Neural progenitor cell (in vitro differentiated cells): Measurements from ENCODE around the gene HOMER2. TPM values are rescaled to one million over a fixed set of nuclear protein-coding genes. Genes with fewer than 3 reads are reported as not detected.
"Not testable (repeated sequence)": the region's sequence is repeated elsewhere in the genome, so short reads cannot be mapped to it uniquely, and the experiment has no call there.

Experiments used
- DNase-seq: peaks from one replicate; pipeline ENCODE4 v3.0.0-alpha.2; 2016; ENCODE audit warnings: low spot score
- H2AFZ ChIP-seq: fragments of 200-600 bp; sonication (generic); replicated peaks from 2 replicates; pipeline ENCODE4 v1.6.1; 2016; ENCODE audit warnings: antibody characterized with exemption
- H3F3A ChIP-seq: fragments of 200-600 bp; sonication (generic); 2 replicates; pipeline ENCODE4 v1.6.1; 2016; ENCODE audit warnings: antibody characterized with exemption, low read depth
- H3K27ac ChIP-seq: fragments of 200-600 bp; sonication (generic); 2 replicates; pipeline ENCODE4 v1.5.1; 2016; ENCODE audit warnings: mild to moderate bottlenecking
- H3K27me3 ChIP-seq: fragments of 200-600 bp; sonication (generic); 2 replicates; pipeline ENCODE4 v1.6.1; 2016; ENCODE audit warnings: mild to moderate bottlenecking, moderate library complexity
- H3K36me3 ChIP-seq: fragments of 200-600 bp; sonication (generic); 2 replicates; pipeline ENCODE4 v1.5.1; 2016
- H3K4me1 ChIP-seq: fragments of 200-600 bp; sonication (generic); 2 replicates; pipeline ENCODE4 v1.6.1; 2016; ENCODE audit warnings: mixed run types
- H3K4me2 ChIP-seq: fragments of 200-600 bp; sonication (generic); 2 replicates; pipeline ENCODE4 v1.6.1; 2016
- H3K4me3 ChIP-seq: fragments of 200-600 bp; sonication (generic); 2 replicates; pipeline ENCODE4 v1.5.1; 2016
- H3K79me2 ChIP-seq: fragments of 200-600 bp; sonication (generic); 2 replicates; pipeline ENCODE4 v1.6.1; 2016; ENCODE audit warnings: low read depth
- H3K9ac ChIP-seq: fragments of 200-600 bp; sonication (generic); 2 replicates; pipeline ENCODE4 v1.6.1; 2016
- H3K9me3 ChIP-seq: fragments of 200-600 bp; sonication (generic); 2 replicates; pipeline ENCODE4 v1.5.1; 2016; ENCODE audit warnings: low read depth
- H4K20me1 ChIP-seq: fragments of 200-600 bp; sonication (generic); 2 replicates; pipeline ENCODE4 v1.6.1; 2016; ENCODE audit warnings: low read depth
- H3K27ac Mint-ChIP-seq: 3 replicates; pipeline ENCODE4 v1.8.0; 2021; ENCODE audit warnings: mixed read lengths
- H3K27me3 Mint-ChIP-seq: 2 replicates; pipeline ENCODE4 v1.8.0; 2022; ENCODE audit warnings: low read depth, mild to moderate bottlenecking, inconsistent platforms, moderate library complexity, mixed read lengths; ENCODE audit not compliant: insufficient read depth
- H3K36me3 Mint-ChIP-seq: 3 replicates; pipeline ENCODE4 v1.8.0; 2021; ENCODE audit warnings: mixed read lengths
- H3K4me1 Mint-ChIP-seq: 3 replicates; pipeline ENCODE4 v1.8.0; 2021; ENCODE audit warnings: mixed read lengths
- H3K4me3 Mint-ChIP-seq: 3 replicates; pipeline ENCODE4 v1.8.0; 2021; ENCODE audit warnings: mild to moderate bottlenecking, moderate library complexity, mixed read lengths
- H3K9me3 Mint-ChIP-seq: 3 replicates; pipeline ENCODE4 v1.8.0; 2020; ENCODE audit warnings: mixed read lengths
- EZH2 ChIP-seq: fragments of 200-600 bp; sonication (generic); IDR thresholded peaks from 2 replicates; pipeline ENCODE4 v1.6.1; 2017; ENCODE audit warnings: antibody characterized with exemption, mild to moderate bottlenecking, moderate library complexity
- EZH2phosphoT487 ChIP-seq: fragments of 200-600 bp; sonication (generic); IDR thresholded peaks from 2 replicates; pipeline ENCODE4 v1.6.1; 2017; ENCODE audit warnings: antibody characterized with exemption
- total RNA-seq: library from RNA; depleted of rRNA; stranded (reverse); fragments of >200 nt; gene quantifications from 2 replicates; pipeline ENCODE4 v1.2.3, GENCODE V29; 2015; ENCODE audit warnings: low replicate concordance
- TF ChIP-seq, protein P1 (sequence below): fragments of 200-600 bp; sonication (generic); IDR thresholded peaks from 2 replicates; pipeline ENCODE4 v1.5.1; 2017; ENCODE audit warnings: antibody characterized with exemption, mild to moderate bottlenecking

The HOMER2 gene
- total RNA-seq: 25.4 and 259 TPM in 2 replicates

GRCh38 chr15:82952158-82953081 is at the start of gene HOMER2:
TSS of gene HOMER2 (minus strand) at chr15:82952720. CDS start at chr15:82952535, 185 bp downstream.
- H3K9me3 ChIP-seq: no peaks in the 10 kb centered on the region
- peak within 1 kb of the TSS; percentile 99 for H2AFZ ChIP-seq
- H3K4me3 Mint-ChIP-seq: peak within 1 kb of the TSS; percentile 84
- H3K36me3 Mint-ChIP-seq: no peaks in the 10 kb centered on the region
- H3K4me3 ChIP-seq: peak within 1 kb of the TSS; percentile 87
- H3K4me1 ChIP-seq: peaks cover 4% of the 10 kb centered on the region
- no peak within 1 kb of the TSS for H3K9ac ChIP-seq
- peak; percentile 11 for TF ChIP-seq EZH2
- TF ChIP-seq, protein P1, sequence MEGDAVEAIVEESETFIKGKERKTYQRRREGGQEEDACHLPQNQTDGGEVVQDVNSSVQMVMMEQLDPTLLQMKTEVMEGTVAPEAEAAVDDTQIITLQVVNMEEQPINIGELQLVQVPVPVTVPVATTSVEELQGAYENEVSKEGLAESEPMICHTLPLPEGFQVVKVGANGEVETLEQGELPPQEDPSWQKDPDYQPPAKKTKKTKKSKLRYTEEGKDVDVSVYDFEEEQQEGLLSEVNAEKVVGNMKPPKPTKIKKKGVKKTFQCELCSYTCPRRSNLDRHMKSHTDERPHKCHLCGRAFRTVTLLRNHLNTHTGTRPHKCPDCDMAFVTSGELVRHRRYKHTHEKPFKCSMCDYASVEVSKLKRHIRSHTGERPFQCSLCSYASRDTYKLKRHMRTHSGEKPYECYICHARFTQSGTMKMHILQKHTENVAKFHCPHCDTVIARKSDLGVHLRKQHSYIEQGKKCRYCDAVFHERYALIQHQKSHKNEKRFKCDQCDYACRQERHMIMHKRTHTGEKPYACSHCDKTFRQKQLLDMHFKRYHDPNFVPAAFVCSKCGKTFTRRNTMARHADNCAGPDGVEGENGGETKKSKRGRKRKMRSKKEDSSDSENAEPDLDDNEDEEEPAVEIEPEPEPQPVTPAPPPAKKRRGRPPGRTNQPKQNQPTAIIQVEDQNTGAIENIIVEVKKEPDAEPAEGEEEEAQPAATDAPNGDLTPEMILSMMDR: no peak
- peak; percentile 32 for TF ChIP-seq EZH2phosphoT487
- peaks cover 7% of the 10 kb centered on the region for H4K20me1 ChIP-seq
- H3K36me3 ChIP-seq: no peaks in the 10 kb centered on the region
- H3K4me2 ChIP-seq: peak within 1 kb of the TSS; percentile 98
- peaks cover 12% of the 10 kb centered on the region for H3F3A ChIP-seq
- peaks cover 44% of the 10 kb centered on the region for H3K27me3 ChIP-seq
- no peak within 1 kb of the TSS for H3K27ac Mint-ChIP-seq
- DNase-seq: peak; percentile 79
- H3K27me3 Mint-ChIP-seq: no peaks in the 10 kb centered on the region
- H3K79me2 ChIP-seq: no peaks in the 10 kb centered on the region
- no peak within 1 kb of the TSS for H3K27ac ChIP-seq
- H3K9me3 Mint-ChIP-seq: no peaks in the 10 kb centered on the region
- peaks cover 3% of the 10 kb centered on the region for H3K4me1 Mint-ChIP-seq

DNA sequence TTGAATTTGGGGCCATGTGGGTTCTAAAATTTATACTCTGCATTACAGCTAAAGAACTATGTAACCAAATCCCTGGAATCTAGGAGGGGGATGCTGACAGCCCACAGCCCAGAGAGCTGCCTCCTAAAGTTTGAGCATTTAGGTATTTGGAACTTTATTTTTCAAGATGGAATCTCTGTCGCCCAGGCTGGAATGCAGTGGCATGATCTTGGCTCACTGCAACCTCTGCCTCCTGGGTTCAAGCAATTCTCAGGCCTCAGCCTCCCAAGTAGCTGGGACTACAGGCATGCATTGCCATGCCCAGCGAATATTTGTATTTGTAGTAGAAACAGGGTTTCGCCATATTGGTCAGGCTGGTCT is 48.1 kb upstream of the HOMER2 start:
- not testable (repeated sequence) for H3K4me1 Mint-ChIP-seq, H3K27ac Mint-ChIP-seq, H3K9me3 Mint-ChIP-seq, H3K27me3 ChIP-seq, H3K27ac ChIP-seq, H3K4me3 ChIP-seq, H3F3A ChIP-seq, H3K4me2 ChIP-seq, H3K9ac ChIP-seq, H4K20me1 ChIP-seq, H3K36me3 Mint-ChIP-seq, H3K27me3 Mint-ChIP-seq, H3K4me1 ChIP-seq, DNase-seq, H3K36me3 ChIP-seq, H3K4me3 Mint-ChIP-seq, H3K9me3 ChIP-seq, H2AFZ ChIP-seq, H3K79me2 ChIP-seq

DNA sequence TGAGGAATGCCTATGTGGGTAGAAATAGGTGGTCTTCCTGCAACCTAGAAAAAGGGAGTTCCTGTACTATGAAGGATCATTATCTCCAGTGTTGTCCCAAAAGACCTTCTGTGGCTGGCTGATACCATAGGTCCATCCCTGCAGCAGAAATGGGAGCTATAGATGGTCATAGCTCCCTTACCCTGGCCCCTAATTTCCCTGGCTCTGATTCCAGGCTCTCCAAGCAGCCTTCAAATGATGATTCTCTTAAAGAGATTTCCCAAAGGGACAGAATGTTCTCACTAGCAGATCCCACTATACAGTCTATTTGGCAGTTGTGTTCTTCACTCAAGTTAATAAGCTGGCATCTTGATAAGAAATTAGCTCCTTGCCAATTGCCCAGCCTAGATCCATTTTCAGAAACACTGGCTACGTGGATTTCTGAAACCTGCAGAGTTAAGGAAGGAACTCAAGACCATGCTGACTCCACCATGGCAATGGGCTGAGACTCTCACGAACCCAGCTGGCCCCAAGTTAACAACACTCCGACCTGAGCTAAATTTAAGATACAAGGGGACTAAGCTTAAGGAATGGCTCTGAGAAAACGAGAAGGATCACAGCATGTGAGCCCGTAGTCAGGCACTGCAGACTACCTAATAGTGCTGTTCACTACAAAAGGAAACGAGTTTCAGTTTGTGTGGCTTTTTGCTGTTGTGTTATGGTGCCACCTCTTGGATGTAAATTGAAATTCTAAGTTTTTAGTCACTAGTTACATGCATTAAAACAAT is 47.6 kb upstream of the HOMER2 start:
- Histone ChIP-seq H3K36me3 (peaks cover 4% of the 10 kb centered on the region), H3K9ac (no peak overlapping the region), H3K4me1 (no peaks in the 10 kb centered on the region), H3K79me2 (no peaks in the 10 kb centered on the region), H3K27ac (no peak overlapping the region), H3K9me3 (no peaks in the 10 kb centered on the region), H4K20me1 (no peaks in the 10 kb centered on the region), H3K4me3 (no peak overlapping the region), H2AFZ (no peak overlapping the region), H3K4me2 (no peak overlapping the region), H3F3A (no peaks in the 10 kb centered on the region), H3K27me3 (no peaks in the 10 kb centered on the region)
- Mint-ChIP-seq H3K27ac (peak overlapping the region; percentile 33), H3K4me3 (no peak overlapping the region), H3K27me3 (peaks cover 3% of the 10 kb centered on the region), H3K4me1 (peaks cover 6% of the 10 kb centered on the region), H3K9me3 (peaks cover 4% of the 10 kb centered on the region), H3K36me3 (peaks cover 6% of the 10 kb centered on the region)
- TF ChIP-seq, protein P1: peak; percentile 62
- TF ChIP-seq EZH2: no peak
- peak; percentile 58 for DNase-seq
